Bone marrow (tissue), 2 donors: ENCODE results near the gene FCHSD2.
"Not testable (repeated sequence)": the region's sequence is repeated elsewhere in the genome, so short reads cannot be mapped to it uniquely, and the experiment has no call there.

Experiments used
- DNase-seq, 2 donors: peaks; one replicate each; lab custom pipeline; 2025; lab: John Stamatoyannopoulos, UW

Gene FCHSD2

DNA sequence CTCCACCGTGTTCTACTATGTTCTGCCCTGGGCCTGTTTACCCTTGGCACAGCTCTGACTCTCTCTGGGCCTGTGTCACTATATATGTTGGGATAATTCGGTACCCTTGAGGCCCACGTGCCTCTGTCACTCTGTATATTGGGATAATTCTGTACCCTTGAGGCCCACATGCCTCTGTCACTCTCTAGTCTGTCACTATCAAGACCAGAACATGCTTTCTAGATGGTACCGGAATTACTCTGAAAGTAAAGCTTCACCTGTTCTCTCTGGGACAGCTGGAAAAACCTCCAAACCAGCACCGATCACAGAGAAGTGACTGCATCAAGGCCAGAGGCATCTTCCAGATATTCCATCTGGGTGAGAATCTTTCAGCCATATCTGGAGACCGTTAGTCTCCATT is 9.3 kb upstream of the FCHSD2 start:
- DNase-seq: no peak

DNA sequence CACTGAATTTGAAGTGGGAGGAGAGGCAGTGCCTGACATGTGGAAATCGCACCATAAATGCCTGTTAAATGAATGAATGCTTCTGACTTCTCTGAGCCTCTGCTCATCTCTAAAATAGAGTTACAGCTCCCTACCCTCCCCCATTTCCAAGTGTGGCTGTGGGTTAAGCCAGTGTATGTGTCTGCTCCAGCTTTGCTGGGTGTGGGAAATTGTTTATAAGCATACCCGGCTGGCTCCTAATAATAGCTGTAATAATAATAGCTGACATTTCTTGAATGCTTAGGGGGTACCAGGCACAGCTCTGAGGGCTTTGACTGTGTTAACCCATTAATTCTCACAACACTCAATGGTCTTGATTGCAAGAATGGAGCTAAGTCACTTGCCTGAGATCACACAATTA is 7.0 kb upstream of the FCHSD2 start:
- no peak for DNase-seq

DNA sequence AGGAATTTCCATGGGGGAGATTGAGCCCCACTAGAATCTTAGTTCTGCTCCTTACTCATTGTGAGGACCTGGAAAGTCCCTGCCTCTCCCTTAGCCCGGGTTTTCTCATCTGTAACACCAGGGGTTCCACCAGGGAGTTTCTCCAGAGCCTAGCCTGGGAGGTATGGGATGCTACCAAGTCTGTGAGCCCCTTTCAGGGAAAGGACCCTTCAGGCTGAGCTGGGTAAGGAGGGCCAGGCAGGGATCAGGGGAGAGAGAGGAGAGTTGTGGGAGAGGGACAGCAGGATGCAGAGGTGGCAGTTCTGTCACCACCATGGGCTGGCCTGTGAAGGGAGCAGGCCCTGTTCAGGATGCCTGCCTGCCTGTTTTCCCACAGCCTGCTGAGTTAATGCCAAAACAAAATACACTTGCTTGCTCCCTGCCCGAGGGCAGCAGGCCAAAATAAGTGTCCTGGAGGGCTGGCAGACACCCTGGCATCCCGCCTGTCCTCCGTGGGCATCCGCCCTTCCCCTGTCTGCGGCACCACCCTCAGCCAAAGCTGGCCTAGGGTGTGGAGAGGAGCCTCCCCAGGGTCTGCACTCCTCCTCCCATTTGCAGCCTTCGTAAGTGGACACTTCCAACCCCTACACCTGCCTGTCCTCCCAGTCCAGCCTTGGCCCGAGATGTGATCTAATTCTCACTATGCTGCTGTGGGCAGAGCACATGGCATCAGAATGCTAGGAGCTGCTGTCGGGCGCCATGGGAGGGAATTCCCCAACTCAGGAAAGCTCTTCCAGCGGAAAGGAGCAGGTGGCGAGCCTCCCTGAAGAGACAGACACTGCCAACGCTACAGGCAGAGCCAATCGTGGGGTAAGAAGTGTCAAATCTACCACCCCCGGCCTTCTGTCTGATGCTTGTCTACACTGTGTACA is 5.9 kb upstream of the FCHSD2 start:
- no peak for DNase-seq

DNA sequence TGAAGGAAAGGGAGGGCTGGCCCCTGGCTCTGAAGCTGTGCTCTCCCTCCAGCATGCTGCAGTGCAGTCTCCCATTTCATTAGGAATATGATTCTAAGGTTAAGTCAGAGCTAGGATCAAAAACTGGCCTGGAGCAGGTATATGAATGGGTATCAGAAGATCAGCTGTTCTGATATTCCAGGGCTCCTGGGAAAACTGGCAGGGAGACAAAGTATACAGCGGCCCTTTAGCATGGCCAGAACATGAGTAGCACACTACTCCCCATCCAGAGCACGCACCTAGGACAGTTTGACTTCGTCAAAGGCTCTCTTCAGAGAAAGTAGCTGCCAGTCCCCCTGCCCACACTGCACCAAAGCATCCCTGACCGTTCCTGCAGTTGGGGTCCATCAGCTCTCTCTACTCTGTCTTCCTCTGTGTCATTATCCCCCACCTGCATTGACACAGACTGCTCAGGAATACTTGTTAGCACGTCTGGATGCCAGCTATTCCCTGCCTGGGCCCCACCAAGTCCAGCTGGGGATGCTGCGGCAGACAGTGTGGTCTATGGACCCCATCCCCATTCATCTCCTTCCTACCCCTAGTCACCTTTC is 4.0 kb upstream of the FCHSD2 start:
- no peak for DNase-seq

DNA sequence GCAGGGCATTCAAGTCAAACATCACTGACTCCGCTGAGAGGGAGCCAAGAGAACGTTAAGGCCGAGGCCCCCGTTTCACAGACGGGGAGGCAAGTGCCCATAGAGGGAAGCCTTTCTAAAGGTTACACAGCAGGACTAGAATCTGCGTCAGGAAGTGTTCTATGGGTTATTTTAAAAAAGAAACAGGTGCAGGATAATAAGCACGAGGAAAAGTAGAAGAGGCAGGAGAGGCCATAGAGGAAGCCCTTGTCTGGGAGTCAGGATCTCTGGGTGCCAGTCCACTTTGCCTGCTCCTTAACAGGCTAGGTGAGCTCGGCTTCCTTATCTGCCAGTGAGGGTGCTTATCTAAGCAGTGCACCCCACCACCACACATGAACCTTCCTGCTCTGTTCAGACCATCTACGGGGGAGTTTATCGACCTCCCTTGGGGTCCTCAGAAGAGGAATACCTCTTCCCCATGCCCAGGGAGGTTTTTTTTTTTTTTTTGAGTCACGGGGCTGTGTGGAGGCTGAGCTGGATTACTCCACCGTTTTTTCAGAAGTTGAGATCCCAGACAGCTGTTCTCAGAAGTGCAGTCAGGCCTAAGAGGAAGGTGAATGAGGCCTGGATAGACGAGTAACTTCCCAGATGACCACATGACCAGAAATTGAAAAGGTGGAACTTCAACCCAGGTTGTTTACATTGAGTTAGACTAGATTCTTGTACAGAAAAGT is 1.2 kb upstream of the FCHSD2 start:
- peak in 1 of 2 donors; percentile 69 for DNase-seq

DNA sequence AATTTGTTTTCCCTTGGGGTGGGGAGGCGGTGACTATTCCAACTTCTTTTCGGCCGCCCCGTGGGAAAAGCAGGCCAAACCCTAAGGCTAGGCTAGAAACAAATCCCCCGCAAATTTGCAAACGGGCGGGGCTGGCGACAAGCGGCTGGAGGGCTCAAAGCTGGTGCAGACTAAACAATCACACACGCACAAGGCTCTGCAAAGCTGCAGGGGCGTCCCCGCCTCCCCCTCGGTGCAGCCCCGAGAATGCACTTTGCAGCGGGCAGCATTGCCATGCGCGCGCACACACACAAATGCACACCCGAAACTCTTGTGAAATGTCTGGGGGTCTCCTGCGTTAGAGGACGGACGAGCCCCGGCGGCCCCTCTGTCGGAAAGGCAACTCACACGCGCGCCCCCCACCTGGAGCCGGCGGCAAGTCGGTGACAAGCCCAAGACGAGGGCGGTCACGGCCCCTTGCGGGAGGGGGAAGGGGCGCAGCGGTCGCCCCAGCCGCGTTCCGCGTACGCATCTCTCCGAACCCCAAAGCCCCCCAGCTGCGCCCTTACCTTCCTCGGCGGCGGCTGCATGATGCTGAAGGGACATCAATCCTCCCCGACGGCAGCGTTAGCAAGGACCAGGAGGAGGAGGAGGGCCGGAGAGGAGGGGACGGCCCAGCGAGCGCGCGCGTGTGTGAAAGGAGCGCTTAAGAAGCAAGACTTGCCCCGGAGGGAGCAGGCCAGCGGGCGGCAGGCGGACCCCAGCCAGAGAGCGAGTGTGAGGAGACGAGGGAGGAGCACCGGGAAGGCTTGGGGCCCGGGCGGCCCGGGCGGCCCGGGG is 600 bp downstream of the FCHSD2 start:
- DNase-seq: peak in 1 of 2 donors; percentile 22

DNA sequence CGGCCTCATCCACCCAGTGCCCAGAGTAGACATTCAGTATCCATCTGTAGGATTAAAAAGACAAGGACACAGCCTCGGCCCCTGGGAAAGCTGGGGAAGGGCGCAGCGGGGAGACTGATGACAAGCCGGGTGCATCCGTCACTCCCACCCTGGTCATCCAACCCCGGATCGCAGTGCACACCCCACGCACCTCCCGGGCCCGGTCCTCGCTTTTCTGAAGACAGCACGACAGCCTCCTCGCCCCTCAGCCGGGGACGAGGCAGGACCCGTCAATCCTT is 1.1 kb downstream of the FCHSD2 start:
- no peak for DNase-seq

DNA sequence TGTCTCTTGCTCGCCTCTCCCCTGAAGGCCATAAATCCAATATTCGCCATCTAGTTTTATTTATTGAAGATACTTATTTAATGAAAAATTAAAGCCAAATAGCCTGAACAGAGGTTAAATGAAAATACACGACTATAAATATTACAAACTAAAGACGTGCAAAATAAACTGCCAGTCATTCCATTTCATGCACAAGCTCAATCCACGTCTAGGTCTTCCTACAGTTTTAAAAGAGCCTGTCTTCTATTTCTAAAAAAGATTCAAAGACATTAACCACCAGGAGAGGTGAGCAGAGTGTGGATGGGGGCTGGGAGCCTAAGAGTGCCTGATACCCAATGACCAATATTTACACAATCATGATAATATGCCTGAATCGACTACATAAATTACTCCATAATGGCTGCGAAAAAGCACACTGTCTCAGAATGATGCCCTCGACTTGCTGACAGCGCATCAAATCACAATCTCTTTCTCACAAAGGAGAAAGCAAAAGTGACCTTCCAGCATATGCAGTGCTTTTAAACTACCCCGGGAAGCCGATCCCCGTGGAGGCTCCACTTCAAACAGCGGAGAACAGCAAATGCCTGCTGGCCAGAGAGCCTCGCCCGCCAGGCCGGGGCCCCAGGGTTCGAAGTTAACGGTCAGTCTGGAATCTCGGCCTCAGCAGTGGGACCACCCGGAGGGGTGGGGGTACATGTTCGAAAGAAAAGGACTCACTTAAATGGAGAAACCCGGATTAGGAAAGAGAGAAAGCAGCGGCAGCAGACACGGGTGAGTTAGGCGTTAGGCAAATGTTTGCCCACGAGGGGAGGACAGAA is 1.7 kb downstream of the FCHSD2 start:
- DNase-seq: peak in 1 of 2 donors; percentile 14

DNA sequence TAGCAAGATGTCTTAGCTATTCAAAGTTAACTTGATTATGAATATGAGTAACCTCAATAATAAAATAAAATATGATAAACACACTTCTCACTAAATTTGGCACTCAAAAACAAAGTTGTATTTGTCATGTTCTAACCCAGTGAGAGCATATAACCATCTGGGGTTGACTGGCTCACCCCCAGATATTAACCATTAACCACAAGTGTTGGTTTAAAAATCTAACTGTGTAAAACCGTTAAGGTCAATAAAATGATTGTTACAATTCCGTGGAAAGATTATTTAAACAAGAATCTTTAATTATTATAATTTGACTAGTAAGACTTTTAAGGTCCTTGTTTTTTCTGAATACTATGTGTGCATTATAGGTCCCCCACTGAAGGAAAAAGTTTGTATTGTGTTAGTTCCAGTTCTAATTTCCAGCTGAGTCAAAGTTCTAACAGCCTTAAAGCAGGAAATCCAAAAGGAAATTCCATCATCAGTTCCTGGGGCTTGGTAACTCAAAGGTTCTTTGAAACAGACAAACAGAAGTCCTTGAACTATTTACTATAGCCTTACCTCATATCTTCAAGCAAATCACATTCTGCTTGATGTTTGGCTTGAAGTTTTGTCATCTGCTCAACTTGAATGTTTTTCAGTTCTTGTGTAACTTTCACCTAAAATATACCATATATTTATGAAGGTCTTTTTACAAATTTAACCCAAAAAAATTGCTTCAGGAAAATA is 2.5 kb downstream of the FCHSD2 start:
- no peak for DNase-seq

DNA sequence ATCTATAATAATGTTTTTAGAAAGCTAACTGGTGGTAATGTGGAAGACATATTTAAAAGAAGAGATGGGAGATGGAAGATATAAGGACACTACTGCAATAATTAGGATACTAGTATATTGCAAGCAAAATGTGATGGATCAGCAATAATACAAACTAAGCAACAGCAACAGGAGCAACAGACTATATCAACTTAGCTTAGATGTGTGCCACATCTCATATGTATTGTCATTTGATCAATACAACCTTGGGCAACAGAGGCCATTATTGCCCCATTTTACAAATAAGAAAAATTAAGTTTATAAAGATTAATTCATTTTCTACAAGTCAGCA is 4.2 kb downstream of the FCHSD2 start:
- no peak for DNase-seq

DNA sequence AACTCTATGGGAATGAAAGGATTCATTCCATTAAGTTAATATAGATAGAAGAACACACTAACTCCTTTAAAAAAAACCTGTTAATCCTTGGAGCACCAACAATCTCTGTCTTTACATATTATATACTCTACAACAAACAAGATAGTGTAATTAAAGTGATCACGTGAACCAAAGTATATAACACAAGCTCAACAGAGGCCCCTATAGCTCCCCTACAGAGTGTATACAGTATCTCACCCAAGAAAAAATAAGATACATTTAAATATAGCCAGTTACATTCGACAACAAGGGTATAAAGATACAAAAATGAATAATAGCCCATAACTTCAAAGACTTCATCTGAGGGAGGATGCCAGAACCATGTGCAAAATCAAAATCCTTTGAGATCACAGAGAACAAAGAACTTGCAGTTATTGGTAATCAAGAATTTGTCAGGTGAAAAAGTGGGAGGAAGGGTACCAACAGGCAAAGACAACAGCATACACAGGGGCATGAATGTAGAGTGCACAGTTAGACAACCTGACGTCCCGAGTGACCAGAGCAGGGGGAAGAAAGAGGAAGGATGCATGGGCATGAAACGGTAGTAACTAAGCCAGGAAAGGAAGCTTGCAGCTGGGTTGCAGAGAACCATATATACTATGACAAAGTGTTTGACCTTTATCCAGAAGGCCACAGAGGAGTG is 4.7 kb downstream of the FCHSD2 start:
- peak in 1 of 2 donors; percentile 51 for DNase-seq

DNA sequence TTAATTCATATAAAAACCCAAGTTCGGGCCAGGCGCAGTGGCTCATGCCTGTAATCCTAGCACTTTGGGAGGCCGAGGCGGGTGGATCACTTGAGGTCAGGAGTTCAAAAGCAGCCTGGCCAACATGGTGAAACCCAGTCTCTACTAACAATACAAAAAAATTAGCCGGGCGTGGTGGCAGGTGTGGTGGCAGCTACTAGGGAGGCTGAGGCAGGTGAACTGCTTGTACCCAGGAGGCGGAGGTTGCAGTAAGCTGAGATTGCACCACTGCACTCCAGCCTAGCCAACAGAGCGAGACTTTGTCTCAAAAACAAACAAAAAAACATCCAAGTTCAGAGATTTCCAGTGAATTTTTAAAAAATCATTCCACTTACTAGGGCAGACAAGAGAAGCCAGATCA is 5.4 kb downstream of the FCHSD2 start:
- not testable (repeated sequence) for DNase-seq

DNA sequence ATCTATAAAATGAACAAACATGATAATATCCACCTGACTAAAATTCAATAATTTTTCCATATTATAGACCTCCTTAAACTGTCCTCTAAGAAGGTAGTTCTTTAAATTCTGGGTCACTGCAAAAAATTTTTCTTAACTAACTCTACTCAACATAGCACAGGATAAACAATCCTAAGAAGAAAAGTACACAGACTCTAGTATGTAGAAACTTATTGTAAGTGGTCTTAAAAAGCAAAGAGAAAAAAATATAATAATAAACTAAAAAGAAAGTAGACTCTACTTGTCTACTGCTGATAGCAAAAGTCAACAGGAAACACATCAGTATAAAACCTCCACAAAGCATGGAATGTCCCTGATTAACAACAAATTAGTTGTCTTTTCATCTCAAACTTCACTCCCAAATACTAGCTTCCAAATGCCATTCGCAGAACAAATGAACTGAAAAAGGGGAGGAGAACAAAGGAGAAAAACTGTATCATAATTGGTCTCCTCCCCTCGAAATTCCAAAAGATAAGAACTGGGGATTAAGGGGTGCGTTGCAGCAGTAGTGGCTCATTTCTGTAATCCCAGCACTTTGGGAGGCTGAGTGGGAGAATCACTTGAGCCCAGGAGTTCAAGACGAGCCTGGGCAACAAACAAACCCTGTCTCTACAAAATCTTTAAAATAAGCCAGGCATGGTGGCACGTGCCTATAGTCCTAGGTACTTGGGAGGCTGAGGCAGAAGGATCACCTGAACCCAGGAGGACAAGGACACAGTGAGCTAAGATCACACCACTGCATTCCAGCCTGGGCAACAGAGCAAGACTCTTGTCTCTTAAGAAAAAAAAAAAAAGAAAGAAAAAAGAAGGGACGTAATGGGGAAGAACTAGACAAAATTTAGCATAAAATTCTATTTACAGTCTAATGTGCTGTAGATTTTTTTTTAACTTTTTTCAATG is 6.5 kb downstream of the FCHSD2 start:
- no peak for DNase-seq

DNA sequence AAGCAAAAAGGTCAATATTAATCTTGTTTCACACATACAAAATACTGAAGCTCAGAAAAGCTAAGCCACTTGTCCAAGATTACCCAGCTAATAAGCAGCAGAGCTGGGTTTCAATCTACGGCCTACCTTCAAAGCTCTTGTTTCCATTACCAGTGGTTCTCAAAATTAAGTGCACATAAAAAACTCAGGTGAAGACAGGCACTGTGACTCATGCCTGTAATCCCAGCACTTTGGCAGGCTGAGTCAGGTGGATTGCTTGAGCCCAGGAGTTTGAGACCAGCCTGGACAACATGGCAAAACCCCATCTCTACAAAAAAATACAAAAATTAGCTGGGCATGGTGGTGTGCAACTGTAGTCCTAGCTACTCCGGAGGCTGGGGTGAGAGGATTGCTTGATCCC is 9.8 kb downstream of the FCHSD2 start:
- not testable (repeated sequence) for DNase-seq

DNA sequence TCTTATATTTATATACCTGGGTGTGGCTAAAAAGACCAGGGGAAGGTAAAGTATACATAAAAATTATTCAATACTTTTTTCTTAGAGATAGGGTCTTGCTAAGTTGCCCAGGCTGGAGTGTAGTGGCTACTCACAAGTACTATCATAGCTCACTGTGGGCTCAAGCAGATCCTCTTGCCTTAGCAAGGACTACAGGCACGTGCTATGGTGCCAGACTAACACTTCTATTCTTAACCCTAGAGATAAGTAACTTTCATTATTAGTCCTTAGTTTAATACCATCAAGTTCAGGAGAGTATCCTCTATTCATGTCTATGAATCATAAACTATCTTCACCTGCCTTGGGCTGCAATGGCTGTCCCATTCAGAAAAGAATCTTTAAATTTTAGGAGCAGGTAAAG is 11.9 kb downstream of the FCHSD2 start:
- no peak for DNase-seq

DNA sequence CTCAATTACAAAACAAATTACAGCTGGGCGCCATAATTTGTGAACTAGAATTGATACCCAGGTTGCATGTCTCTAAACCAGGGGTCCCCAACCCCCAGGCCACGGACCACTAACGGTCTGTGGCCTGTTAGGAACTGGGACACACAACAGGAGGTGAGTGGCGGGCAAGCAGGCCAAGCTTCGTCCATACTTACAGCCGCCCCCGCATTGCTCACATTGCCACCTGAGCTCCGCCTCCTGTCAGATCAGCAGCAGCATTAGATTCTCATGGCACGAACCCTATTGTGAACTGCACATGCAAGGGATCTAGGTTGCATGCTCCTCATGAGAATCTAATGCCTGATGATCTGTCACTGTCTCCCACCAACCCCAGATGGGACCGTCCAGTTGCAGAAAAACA is 12.9 kb downstream of the FCHSD2 start:
- DNase-seq: no peak

DNA sequence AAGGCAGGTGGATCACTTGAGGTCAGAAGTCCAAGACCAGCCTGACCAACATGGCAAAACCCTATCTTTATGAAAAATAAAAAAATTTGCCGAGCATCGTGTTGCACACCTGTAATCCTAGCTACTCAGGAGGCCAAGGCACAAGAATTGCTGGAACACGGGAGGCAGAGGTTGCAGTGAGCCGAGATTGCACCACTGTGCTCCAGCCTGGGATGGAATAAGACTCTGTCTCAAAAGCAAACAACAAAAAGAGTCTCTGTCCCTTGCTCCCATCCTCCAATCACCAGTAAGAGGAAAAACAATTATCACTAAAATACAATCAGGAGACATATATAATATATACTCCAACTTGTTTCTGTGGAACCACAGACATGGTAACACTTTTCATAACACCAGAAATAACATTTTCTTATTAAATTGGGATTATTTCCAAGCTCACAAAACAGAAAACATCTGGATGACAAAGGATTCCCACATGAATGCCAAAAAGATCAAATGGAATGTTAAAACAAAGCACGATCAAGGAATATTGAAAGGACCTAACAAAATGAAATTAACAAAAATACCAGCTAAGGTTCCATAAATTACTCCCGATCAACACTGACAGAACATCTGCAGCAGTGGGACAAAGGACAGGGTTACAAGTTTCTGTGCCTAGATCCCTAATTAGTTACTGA is 15.2 kb downstream of the FCHSD2 start:
- no peak for DNase-seq

DNA sequence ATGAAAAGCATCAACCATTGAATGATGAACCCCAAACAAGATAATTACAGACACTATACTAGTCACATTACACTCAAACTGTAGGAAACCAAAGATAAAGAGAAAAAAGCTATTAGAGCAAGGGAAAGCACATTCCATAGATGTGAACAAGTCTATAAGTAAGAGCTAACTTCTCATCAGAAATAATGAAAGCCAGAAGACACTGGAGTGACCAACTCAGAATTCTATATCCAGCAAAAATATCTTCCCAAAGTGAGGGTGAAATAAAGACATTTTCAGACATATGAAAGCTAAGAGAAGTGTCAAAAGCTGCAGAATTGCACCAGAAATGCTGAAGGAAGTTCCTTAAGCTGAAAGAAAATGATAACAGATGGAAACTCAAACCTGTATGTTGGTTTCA is 17.3 kb downstream of the FCHSD2 start:
- DNase-seq: no peak

DNA sequence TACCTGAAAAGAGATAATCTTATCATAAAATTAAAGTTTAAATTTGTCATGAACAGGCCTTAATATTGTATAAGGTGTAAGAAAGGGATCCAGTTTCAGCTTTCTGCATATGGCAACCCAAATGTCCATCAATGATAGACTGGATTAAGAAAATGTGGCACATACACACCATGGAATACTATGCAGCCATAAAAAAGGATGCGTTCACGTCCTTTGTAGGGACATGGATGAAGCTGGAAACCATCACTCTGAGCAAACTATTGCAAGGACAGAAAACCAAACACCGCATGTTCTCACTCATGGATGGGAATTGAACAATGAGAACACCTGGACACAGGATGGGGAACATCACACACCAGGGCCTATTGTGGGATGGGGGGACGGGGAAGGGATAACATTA is 18.2 kb downstream of the FCHSD2 start:
- not testable (repeated sequence) for DNase-seq
